ENCODE measurements around the gene CD55.

The CD55 gene

DNA sequence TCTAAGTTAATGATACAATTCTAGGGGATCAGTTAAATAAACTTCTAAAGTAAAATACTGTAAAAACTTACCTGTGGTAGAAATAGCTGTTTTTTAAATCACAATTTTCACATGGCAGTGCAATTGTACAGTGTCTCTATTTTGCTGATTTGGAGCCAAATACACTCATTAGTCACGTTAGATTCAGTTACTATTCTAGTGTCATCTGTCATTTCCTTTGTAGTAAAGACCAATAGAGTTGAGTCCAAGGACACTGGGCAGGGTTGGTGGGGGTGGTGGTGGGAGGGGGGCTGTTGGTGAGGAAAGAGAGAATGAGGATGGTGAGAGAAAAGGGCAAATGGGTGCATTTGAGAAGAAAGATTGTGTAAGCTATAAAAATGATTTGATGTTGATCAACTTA, 33.6 kb downstream of the CD55 start:
- DNase-seq (ENCODE audit: low read depth): no peak
- no peak overlapping the region for H3K4me3 ChIP-seq (ENCODE audit: low read length)
- TF ChIP-seq, protein P1, sequence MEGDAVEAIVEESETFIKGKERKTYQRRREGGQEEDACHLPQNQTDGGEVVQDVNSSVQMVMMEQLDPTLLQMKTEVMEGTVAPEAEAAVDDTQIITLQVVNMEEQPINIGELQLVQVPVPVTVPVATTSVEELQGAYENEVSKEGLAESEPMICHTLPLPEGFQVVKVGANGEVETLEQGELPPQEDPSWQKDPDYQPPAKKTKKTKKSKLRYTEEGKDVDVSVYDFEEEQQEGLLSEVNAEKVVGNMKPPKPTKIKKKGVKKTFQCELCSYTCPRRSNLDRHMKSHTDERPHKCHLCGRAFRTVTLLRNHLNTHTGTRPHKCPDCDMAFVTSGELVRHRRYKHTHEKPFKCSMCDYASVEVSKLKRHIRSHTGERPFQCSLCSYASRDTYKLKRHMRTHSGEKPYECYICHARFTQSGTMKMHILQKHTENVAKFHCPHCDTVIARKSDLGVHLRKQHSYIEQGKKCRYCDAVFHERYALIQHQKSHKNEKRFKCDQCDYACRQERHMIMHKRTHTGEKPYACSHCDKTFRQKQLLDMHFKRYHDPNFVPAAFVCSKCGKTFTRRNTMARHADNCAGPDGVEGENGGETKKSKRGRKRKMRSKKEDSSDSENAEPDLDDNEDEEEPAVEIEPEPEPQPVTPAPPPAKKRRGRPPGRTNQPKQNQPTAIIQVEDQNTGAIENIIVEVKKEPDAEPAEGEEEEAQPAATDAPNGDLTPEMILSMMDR (IDR thresholded peaks at IDR 0.05; ENCODE audit: insufficient read depth, low read depth, low read length, missing control alignments): no peak

DNA sequence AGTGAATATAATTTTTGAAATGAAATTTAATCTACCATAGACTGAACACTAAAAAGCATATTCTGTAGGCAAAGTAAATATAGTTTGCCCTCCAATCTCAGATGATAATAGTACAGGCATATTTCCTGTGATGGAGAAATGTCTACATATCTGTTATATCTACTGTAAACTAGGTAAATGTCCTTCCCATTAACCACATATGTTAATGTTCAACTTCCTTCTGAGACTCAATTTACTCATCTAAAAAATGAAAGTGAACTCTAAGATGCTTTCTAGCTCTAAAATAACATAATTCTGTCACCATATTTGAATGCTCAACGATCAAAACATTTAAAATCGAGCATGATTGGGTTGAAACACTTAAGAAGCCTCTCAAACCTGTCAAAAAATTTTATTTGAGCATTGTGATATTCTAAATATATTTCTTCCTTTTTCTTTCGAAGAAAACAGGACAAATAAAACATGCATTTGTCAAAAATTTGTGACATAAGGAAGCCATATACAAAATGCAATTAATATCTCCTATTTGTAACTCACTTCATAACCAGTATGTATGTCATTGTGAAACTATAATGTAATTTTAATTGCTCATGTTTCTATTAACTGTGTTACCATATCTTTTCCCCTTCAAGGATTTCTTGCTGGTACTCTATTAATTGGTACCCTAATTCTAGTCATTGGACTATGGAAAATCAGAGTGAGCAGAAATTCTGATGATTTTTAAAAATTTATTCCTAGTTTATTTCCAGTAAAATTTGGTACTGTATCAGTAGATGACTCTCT, 34.2 kb downstream of the CD55 start:
- no peak for DNase-seq (ENCODE audit: low read depth)
- TF ChIP-seq, protein P1 (IDR thresholded peaks at IDR 0.05; ENCODE audit: insufficient read depth, low read depth, low read length, missing control alignments): no peak
- H3K4me3 ChIP-seq (ENCODE audit: low read length): no peak overlapping the region

DNA sequence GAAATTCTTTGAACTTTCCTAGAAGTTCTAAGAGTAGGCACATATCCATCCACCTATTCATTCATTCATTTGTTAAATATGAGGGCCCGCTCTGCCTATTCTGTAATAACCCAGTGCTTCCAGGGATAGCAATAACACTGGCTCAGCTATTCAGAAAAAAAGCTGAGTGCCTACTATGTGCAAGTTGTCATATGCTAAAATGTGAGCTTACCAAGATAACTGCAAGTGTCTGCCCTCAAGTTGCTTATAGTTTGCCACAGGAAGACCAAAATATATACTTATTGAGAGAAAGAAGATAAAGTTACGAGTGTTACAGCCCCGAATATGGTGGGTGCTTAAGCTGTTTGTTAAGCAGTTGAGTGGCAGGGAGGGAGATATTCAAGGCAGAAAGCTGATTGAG, 39.6 kb downstream of the CD55 start:
- TF ChIP-seq, protein P1 (IDR thresholded peaks at IDR 0.05; ENCODE audit: insufficient read depth, low read depth, low read length, missing control alignments): no peak
- DNase-seq (ENCODE audit: low read depth): no peak
- H3K4me3 ChIP-seq (ENCODE audit: low read length): no peak overlapping the region

DNA sequence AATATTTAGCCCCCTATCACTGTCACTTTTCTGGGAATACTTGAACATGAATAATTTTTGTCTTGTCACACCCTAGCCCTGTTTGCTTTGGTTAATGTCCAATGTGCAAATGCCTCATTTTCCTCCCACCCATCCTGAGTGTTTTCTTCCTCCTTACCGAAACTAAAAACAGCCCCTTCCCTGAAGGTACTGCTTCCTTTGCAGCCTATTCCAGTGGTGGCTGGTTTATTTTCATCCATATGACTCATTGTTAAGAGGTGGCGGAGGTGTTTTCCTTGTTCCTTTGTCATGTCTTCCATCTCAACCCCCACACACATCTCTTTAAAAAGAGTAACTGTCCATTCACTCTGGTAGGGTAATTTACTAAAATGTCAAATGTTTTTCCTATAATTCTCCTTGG, 40.4 kb downstream of the CD55 start:
- peak; percentile 51 for DNase-seq (ENCODE audit: low read depth)
- no peak overlapping the region for H3K4me3 ChIP-seq (ENCODE audit: low read length)
- TF ChIP-seq, protein P1 (IDR thresholded peaks at IDR 0.05; ENCODE audit: insufficient read depth, low read depth, low read length, missing control alignments): no peak

DNA sequence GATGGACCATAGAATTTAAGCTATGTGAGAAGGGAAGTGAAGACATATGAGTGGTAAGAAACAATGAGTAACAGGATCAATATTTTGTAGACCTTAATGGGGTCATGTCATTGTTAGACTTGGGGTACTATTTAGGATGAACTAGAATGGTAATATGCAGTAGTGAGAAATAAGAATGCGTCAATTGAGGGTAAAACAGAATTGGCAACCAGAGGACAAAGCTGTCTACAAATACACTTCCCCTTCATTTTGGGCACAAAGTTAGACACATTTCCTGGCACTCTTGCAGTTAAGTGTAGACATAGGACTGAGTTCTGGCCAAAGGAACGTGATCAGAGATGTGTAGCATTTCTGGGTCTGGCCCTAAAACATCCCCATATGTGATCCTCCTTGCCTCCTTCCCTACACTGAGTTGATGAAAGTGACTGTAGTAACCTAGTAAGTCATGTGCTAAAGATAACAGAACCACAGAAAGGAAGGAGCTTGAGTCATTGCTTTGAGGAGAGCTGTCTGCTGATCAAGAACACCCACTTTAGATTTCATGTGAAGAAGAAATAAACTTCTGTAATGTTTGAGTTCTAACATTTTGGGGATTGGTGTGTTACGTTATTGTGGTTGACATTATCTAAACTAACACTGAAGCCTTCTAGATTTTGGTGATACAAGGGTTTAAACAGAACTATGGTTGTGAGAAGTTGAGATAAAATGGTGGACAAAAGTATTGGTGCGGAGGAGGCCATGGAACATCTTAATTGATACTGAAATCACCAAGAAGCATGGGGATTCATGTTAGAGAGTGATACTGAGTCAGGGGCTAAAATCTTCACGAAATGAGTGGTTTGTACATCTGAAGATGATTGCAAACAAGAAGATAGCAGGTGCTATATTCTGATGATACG, 41.7 kb downstream of the CD55 start:
- TF ChIP-seq, protein P1 (IDR thresholded peaks at IDR 0.05; ENCODE audit: insufficient read depth, low read depth, low read length, missing control alignments): no peak
- DNase-seq (ENCODE audit: low read depth): peak; percentile 32
- H3K4me3 ChIP-seq (ENCODE audit: low read length): no peak overlapping the region

DNA sequence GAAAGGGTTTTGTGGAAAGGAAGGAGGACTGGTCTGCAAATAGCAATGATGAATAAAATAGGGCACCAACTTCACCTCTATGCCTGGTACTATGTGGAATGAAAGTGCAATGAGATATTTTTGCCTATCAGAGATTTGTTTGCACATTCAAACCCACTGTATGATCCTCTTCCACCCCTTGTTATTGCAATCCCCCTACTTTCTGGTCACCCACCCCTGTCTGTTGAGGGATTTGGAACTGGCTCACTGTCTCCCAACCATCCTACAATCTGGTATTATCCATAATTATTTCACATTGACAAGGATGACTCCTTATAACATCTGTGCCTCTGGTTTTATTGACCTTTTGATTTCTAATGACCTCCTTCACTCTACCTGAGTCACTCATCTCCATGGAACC, 42.4 kb downstream of the CD55 start:
- no peak for DNase-seq (ENCODE audit: low read depth)
- TF ChIP-seq, protein P1 (IDR thresholded peaks at IDR 0.05; ENCODE audit: insufficient read depth, low read depth, low read length, missing control alignments): no peak
- no peak overlapping the region for H3K4me3 ChIP-seq (ENCODE audit: low read length)
